GM21360 (cell line): ENCODE data around the gene FKBP15.
A peak's percentile ranks its signal among the peaks of the same experiment; 100 is the strongest.
"Not testable (repeated sequence)": the region's sequence is repeated elsewhere in the genome, so short reads cannot be mapped to it uniquely, and the experiment has no call there.

Experiments
- ATAC-seq: cut with Tn5 transposase; IDR thresholded peaks from one replicate; pipeline ENCODE4 v1.9.1; 2021; ENCODE audit warnings: mild to moderate bottlenecking, moderate library complexity; ENCODE audit not compliant: unreplicated experiment

Gene FKBP15

DNA sequence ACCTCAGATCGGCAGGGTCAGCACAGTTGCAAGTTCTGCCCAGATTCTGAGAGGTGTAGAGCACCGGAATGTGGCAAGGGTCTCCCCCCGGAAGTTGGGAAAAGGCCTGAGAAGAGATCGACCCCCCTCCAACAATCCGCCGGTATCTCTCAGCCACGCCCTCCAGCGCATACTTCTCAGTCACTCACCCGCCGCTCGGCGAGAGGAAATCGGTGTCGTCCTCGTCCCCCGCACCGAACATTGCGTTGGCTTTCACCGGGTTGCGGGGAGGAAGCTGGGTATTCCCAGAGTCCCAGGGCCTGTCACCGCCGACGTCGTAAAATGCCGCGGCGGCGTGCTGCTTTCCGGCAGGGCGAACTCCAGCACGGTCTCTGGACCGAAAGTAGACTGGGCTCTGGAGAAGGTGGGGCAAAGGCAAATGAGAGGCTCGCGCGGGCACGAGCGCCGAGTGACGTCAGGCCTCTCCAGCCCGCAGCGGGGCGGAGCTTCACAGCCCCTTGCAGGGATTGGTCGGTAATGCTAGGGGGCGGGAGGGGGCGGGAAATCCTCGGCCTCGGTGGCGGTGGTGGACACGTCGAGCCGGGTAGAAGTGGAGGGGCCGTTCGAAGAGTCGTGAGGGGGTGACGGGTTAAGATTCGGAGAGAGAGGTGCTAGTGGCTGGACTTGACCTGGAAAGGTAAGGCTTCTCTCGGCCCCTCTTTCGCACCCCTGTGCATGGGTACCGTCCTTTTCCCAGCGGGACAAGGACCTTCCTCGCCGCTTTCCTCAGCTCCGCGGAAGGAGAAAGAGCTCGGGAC, at the start of gene FKBP15, which contains the start of gene SLC31A1:
Gene FKBP15 (minus strand): TSS at position 275 of the 797 bp plus-strand sequence. CDS start 34 bp downstream, at position 241.
Gene SLC31A1 (plus strand): TSS at position 542 of the 797 bp plus-strand sequence. CDS start 34,605 bp downstream, outside the sequence.
- peak; percentile 76 for ATAC-seq

DNA sequence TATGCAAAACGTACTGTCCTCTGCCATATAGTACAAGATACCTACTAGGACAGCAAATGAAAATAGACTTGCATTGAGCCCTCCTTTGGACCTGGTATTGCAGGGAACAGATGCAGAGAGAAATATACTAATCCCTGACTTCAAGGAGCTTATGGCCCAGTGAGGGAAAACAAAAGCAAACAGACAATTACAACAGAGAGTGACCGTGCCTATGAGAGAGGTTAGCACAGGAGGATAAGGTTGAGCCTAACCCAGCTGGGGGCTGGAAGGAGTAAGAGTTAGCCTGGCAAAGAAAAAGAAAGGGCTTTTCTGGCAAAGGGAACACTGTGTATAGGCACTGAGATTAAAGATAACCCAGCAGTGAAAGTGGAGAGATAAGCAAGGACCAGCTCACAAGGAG, 48.8 kb upstream of the FKBP15 start:
- no peak for ATAC-seq

DNA sequence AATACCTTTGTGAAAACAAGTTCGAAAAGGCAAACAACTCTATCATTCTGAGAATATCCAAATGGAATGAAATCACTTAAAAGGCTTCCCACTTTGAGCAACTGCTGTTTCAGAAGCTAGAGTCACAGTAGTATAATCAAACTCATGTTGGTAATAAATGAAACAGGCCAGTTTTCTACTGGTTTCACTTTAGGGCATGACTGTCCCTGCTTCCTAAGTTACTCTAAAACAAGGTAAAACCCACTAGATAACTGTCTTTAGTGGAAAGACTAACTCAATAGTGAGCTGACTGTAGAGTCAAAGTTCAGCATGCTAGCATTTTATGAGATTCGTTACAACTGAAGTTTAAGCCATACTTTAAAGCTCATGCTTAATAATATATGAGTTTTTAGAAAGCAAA, 48.3 kb upstream of the FKBP15 start:
- ATAC-seq = no peak

GRCh38 chr9:113267911-113268566, 47.0 kb upstream of the FKBP15 start:
- no peak for ATAC-seq

DNA sequence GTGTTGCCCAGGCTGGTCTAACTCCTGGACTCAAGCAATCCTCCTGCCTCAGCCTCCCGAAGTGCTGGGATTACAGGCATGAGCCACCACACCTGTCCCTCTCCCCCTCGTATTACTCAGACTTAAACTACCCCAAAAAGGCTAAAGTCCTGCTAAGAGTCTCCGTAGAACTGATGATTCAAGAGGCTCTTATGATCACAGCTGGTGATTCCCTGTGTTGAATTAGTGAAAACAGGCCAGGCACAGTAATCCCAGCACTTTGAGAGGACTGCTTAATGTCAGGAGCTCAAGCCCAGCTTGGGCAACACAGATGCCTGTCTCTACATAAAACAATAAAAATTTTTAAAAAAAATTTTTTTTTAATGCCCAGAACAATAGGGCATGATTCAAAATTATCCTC, 45.1 kb upstream of the FKBP15 start:
- ATAC-seq = no peak

DNA sequence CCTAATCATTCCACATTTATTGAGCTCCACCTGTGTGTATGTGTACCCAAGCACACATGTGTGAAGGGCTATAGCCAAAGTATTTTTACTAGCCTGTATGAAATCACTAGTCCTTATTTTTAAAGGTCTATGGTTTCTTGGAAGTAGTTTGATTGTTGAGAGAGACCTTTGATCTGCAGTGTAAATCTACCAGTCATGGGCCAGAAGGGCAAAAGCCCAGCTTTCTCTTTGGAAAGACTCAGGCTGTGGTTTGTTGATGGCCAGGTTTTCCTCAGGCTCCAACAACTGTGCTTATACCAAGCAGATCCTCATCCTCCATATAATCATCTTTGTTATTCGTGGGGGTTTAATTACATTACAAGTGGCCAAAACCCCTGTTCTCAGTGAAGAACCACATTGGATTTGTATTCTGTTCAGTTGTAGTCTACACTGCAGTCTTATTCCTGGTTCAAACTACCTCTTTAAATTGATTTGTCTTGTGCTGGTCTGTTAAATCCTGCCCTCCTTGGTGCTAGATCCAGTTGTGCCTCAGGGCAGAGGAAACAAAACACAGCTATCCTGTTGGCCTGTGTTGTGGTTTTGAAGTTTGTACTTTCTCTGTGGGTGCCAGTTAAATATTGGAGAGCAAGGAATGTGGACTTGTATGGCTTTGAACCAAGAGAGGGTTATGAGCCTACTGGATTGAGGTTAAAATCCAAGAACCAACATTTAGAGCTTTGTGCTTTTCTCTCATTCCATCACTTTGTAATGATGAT, 41.0 kb upstream of the FKBP15 start:
- no peak for ATAC-seq

DNA sequence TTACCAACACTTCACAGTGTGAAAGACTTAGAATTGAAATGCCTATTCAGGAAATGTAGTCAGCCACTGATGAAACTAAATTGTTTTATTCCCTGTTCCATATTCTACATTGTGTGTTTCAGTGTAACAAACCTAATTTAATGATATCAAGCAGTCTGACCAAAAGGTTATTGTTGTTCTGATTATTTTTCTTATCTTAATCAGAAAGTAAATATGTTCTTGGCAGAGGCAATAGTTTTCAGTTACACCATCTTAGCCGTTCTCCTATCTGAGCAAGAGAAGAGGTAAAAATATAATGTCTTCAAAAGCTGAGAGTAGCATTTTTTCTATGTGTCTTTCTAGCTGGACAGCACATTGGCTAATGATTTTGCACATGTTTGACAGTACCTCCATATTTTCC, 37.2 kb upstream of the FKBP15 start:
- no peak for ATAC-seq

- no peak for ATAC-seq
These were observed 36.8 kb upstream of the FKBP15 start for GRCh38 chr9:113257863-113258262.

- ATAC-seq = no peak
These were observed 34.4 kb upstream of the FKBP15 start for GRCh38 chr9:113255438-113255837.

GRCh38 chr9:113254991-113255390, 33.9 kb upstream of the FKBP15 start:
- no peak for ATAC-seq

DNA sequence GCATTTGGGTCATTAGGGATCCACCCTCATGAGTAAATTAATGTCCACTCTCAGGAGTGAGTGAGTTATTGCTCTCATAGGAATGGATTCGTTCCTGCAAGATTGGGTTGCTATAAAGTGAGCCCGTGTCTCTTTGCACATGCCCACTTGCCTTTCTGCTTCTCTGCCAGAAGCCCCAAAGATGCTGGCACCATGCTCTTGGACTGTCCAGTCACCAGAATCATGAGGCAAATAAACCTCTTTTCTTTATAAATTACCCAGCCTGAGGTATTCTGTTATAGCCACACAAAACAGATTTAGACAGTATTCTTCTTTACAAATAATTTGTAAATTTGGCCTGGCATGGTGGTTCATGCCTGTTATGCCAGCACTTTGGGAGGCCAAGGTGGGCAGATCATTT, 29.7 kb upstream of the FKBP15 start:
- ATAC-seq = no peak

- ATAC-seq = not testable (repeated sequence)
These were observed 28.6 kb upstream of the FKBP15 start for GRCh38 chr9:113249661-113250060.

DNA sequence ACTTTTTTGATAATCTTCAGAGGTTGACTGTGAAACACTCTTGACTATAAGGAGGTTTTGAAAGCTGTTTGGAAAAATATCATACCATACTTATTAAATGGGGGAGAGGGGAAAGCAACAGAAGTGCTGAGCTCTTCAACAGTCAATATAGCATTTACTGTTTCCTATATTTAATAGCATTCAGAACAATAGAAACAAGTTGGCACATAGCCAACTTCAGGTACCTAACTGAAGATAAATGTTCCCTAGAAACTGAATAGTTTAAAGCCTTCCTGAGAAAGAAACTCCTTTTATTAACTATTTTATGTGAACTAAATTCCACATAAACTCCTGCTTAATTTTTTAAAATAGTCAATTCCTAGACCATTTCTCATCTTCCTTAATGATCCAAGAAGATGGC, 26.6 kb upstream of the FKBP15 start:
- ATAC-seq = no peak

GRCh38 chr9:113246928-113247327, 25.9 kb upstream of the FKBP15 start:
- peak; percentile 46 for ATAC-seq

DNA sequence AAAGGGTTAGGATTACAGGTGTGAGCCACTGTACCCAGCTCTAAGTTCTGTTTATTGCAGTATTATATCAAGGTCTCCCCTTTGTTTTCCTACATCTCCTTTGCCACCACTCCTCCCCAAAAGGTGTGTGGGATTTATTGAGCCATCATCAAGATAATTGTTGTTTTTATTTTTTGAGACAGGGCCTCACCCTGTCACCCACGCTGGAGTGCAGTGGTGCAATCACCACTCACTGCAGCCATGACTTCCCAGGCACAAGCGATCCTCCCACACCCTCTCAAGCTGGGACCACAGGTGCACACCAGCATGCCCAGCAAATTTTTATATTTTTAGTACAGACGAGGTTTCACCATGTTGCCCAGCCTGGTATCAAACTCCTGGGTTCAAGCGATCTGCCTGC, 24.8 kb upstream of the FKBP15 start:
- ATAC-seq = no peak

DNA sequence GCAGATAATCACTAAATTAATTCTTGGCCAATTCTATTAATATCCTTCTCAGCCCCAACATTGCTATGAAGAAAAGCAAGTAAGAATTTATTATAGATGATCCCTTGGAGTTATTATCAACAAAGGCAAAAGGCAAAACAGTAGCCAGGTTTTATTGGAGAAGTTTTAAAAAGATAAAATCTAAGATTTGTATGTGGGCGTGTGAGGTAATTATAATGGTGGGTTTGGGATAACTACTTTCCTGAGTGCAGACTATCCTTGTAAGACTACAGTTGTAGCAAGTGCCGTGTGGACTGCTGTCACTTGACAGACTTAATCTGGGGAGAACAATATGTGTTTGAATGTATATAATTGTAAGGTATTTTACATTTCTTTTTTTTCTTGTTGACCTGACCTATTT, 23.5 kb upstream of the FKBP15 start:
- no peak for ATAC-seq

DNA sequence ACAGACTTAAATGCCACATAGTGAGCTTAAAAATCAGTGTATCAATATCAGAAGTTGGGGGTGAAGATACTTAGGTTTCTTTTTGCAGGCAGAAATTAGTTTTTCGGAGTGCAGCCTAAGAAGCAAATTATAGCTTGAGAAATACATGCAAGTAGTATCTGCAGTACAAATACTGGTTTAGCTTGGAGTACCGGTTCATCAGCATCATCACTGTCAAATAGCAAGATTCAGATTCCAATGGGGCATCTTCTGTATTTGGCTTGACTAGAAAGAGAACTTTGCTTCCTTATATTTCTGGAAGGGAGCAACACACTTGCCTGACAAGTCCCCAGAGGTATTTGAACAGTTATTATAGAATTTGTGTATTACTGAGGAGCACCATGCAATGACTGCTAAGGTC, 20.1 kb upstream of the FKBP15 start:
- ATAC-seq = no peak

DNA sequence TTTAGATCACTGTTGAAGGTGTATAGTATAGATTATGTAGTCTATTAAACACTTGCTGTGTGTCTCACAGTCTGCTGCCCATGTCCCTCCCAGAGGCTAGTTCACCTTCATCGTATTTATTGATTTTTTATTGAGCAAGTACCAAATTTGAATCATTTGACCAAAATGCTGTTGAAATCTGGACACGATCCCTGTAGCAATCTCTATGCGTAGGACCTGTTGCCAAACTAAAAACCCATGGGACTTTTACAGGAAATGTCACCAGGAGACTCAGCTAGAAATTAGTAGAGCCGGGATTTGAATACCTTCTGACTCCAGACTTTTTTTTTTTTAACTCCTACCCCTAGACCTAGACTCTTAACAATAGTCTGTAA, 17.8 kb upstream of the FKBP15 start:
- ATAC-seq = no peak

- no peak for ATAC-seq
These were observed 17.3 kb upstream of the FKBP15 start for GRCh38 chr9:113238202-113238858.

- no peak for ATAC-seq
These were observed 15.9 kb upstream of the FKBP15 start for GRCh38 chr9:113237026-113237425.

DNA sequence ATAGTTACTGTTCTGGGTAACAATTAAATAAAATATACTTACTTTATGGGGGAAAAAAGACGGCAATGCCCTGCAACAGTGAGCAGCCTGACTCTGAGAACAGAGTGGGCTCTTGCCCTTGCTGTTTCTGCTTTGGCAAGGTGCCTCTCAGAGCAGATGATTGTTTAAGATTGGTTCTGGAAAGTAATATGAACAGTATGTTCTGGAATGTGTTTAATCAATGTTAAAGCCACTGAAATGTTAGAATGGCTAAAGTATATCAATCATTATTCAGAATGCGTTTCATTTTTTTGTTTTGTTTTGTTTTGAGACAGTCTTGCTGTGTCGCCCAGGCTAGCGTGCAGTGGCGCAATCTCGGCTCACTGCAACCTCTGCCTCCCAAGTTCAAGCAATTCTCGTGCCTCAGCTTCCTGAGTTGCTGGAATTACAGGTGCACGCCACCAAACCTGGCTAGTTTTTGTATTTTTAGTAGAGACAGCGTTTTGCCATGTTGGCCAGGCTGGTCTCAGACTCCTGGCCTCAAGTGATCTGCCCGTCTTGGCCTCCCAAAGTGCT, 14.7 kb upstream of the FKBP15 start:
- ATAC-seq = not testable (repeated sequence)
